NCI-H2171 (cell line): ENCODE measurements around the gene PSMB10.
"Not testable (repeated sequence)": the region's sequence is repeated elsewhere in the genome, so short reads cannot be mapped to it uniquely, and the experiment has no call there.

Experiments
- DNase-seq: peaks from one replicate; lab custom pipeline; 2025; lab: John Stamatoyannopoulos, UW

PSMB10 gene

DNA sequence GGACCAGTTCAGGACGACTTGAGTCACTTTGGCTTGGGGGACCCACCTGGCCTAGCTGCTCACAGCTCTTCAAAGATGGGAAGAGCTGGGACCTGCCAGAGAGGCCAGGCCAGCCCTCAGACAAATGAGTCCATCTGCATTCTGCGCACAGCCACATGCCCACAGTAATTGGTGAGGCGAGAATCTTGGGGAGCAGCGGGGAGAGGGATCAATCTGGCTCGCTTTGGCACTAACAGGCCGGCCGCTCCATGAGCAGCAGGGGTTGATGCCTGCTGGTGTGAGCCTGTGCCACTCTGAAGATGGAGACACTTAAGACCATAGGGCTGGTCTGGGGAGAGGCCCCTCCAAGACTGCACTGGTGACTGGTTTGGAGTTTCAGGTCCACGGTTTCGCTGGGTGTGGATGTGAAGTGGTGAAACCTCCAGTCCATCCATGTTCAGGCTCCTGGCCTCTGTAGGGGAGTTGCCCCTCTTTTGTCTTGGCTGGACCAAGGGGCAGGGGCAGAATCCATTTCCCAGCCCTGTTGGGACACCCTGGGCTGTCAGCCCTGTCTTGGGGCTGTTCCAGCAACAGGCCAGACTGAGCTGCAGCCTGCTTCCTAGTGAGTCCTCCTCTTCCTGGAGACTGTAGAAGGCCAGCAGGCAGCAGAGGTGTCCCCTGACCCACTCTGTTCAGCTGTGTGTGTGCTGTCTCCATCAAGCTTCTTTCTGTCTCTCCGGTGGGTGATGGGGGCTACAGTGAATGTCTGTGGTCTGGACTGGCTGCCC lies 12.3 kb downstream of the PSMB10 start:
- no peak for DNase-seq

DNA sequence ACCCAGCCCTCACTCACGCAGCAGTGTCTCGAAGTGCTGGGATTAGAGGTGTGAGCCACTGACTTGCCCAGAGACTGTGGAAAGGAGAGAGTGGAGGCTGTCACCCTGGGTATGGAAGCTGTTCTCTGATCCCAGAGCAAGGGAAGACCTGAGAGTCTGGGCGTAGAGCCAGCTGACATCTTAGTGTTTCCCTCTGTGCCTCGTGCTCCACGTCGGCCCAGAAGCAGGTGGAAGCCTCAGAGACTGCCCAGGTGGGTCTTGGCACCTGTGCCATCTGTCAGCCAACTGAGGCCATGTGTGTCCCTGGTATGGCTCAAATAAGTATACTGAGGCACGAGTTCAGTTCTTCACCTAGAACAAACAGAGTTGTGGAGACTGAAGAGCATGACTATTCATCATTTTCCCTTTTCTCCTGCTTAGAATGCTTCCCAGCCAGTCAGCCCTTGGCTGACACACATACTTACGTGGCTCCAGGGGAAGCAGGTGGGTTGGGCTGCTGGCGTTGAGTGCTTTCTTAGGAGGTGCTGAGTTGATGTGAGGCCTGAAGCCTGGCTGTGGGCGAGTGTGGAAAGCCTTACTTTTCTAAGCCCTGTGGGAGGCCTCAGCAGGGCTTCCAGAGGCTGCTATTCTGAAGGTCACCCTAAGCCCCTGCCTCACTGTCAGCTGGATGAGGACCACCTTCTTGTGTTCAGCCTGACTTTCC lies 13.1 kb downstream of the PSMB10 start:
- DNase-seq, result peak; percentile 81

DNA sequence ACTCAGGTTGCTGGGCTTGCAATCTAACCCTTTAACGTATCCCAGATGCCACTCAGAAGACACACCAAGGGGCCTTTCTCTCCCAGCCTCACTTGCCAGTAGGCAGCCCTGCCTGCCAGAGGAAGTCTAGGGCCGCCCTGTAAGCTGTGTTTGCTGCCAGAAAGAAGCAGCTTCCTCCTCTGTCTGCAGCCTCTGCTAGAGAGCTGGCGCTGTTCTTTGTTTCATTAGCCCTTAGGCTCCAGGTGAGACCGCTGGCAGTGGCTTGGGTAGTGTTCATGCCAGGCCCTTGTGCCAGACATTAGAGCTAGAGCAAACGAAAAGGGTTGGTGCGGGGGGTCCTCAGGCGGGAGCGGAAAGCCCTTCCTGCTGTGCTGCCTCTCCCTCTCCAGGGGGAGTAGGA lies 13.9 kb downstream of the PSMB10 start:
- no peak for DNase-seq

DNA sequence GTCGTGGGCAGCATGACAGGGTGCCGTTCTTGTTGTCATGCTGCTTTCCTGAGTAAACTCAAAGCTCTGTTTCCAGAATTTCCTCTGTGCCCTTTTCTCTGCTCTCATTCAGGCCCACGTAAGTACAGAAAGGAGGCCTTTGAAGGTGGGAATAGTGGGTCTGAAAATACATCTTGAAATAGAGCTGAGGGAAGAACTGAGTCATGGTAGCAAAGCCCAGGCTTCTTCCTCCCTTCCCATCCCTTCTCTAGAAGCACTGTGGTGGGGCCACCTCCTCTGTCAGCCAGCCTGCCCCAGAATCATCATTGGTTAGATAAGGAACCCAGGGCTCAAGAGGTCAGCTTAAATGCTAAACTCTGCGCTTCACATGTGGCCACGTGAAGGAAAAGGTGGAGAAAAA lies 14.4 kb downstream of the PSMB10 start:
- DNase-seq, result no peak

- DNase-seq, result no peak
Measured at GRCh38 chr16:67919622-67920221, 16.9 kb downstream of the PSMB10 start.

DNA sequence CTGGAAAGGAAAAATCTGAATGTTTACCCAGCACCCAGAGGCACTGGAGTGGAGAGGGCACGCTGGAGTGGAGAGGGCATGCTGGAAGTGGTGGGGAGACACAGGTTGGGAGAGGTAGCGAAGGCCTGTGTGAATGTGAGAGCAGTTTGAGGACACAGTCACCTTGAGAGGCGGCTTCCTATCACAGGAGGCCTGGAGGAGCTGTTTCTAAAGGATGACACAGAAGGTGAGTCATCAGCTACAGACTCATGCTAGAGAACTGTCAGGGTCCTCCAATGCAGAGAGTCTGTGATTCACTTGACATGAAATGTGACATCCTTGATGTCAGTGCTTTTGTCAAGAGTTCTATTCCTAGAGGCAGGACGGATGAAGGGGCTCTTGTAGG lies 18.8 kb downstream of the PSMB10 start:
- no peak for DNase-seq

DNA sequence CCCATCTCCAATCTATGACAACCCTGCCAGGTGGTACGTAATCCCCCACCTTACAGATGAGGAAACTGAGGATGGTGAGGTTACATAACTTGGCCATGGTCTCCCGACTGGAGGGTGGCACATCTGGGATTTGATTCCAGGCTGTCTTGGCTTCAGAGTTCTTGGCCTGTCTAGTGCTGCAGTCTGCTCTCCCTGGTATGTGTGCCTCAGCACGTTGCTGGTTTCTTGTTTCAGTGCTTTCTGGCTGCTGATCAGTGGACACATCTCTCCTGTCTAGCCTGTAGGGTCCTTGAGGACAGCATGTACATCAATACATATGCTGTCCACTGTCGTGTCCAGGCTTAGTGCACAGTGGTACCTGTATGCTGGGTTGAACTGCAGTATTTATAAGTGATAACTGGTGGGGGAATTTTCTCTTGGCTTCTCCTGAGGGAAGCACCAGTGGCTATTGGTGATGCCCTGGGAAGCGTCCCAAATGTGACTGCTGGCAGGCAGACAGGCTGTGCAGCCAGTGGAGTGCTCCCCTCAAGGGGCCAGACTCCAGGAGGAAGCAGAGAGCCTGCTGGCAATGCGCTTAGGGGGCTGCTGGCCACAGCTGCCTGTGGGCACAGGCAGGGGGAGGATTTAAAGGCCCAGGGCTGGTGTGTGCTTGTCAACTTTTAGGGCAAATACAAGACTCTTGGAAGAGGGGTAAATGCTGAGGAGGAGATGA lies 19.4 kb downstream of the PSMB10 start:
- DNase-seq, result no peak

- DNase-seq, result no peak
Measured at GRCh38 chr16:67915831-67916723, 20.6 kb downstream of the PSMB10 start.

DNA sequence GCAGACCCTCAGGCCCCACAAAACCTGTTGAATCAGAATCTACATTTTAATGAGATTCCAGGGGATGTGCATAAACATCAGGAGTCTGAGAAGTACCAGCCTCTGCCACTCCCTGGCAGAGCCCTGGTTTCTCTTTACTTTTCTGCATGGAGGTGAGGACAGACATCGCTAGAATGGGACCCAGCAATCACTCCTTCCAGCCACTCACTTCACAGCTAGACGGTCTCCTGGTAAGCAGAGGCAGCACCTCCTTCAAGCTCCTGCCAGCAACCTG lies 21.2 kb downstream of the PSMB10 start:
- DNase-seq, result not testable (repeated sequence)

DNA sequence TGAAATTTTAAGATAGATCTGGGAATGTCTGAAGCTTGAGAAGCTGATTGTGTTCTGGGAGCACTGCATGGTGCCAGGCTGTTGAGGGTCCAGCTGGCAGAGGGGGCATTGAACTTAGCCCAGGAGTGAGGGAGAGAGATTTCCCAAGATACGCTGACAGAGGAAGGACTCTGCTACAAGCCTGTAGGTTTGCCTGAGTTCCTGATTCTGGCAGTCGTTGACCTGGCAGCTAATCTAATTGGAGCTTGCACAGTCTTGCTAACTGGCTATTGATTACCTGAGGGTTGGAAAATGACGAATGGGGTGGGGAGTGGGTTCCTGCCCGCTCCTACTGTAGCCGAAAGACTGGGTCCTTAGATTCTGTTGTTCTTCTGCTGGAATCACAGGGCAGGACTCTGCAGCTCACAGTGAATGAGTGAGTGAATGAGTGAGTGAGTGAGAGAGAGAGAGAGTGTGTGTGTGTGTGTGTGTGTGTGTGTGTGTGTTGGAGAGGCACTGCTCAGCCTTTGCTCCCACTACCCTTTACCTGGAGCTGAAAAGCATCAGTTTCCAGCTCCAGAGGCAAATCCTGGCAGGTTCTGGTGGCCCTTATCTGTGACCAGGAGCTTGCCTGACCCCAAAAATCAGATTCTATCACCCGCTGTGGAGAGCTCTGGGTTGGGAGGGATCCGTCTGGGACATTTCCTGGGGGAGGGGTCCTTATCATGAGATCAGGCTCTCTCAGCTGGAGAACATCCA lies 21.7 kb downstream of the PSMB10 start:
- no peak for DNase-seq

GRCh38 chr16:67910158-67910557 lies 26.5 kb downstream of the PSMB10 start:
- peak; percentile 41 for DNase-seq

- no peak for DNase-seq
Measured at GRCh38 chr16:67909056-67909742, 27.5 kb downstream of the PSMB10 start.

DNA sequence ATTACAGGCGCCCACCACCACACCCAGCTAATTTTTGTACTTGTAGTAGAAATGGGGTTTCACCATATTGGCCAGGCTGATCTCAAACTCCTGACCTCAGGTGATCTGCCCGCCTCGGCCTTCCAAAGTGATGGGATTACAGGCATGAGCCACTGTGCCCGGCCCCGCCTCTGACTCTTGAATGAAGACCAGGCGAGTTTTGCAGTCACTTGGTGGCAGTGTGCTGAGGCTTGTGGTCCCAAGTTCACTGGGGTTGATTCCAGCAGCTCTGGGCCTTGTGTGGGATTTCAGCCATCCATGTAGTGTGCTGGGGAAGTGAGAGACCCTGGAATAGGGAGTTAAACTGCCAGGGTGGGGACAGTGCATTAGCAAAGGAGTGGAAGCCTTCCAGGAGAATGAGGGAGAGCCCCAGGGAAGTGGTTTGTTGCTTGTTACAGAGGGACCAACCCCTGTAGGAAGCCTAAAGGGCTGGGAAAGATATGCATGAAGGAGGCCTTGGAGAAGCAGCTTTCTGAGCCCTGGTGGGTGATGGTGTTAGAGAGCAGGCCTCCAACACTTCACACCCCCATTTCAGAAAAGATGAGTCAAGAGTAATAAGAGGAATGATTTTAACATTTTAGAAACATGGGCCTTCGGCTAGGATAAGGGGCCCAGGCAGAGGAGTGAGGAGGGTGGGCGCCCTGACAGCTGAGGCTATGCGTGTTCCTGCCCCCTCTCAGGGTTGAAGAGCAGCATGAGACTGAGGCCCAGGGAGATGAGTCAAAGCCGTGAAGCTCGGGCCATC lies 29.1 kb downstream of the PSMB10 start:
- no peak for DNase-seq

GRCh38 chr16:67902831-67903230 lies 33.8 kb downstream of the PSMB10 start:
- no peak for DNase-seq

DNA sequence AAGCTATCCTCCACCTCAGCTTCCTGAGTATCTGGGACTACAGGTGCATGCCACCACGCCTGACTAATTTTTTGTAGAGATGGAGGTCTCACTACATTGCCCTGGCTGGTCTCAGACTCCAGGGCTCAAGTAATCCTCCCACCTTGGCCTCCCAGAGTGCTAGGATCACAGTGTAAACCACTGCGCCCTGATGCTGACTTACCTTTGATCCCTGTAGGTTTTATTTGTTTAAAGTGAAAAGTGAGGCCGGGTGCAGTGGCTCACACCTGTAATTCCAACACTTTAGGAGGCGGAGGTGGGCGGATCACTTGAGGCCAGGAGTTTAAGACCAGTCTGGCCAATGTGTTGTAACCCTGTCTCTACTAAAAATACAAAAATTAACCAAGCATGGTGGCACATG lies 34.9 kb downstream of the PSMB10 start:
- no peak for DNase-seq

DNA sequence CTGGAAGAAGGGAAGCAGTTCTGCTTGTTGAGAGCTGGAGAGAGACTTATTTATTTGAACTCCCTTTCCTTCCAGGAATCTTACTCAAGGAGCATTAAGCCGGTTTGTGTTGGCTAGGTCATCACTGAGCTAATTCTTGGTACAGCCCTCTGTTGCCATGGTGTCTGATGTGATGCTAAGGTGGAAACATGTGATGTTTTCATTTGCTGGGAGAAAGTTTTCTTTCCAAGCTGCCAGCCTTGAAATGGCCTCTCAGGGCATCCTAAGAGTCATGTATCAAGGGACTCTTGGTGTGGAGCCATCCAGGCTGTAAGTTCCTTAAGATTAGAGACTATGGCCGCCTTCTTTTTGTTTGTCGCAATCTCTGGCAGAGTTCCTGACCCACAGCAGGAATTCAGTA lies 39.4 kb downstream of the PSMB10 start:
- DNase-seq, result no peak

DNA sequence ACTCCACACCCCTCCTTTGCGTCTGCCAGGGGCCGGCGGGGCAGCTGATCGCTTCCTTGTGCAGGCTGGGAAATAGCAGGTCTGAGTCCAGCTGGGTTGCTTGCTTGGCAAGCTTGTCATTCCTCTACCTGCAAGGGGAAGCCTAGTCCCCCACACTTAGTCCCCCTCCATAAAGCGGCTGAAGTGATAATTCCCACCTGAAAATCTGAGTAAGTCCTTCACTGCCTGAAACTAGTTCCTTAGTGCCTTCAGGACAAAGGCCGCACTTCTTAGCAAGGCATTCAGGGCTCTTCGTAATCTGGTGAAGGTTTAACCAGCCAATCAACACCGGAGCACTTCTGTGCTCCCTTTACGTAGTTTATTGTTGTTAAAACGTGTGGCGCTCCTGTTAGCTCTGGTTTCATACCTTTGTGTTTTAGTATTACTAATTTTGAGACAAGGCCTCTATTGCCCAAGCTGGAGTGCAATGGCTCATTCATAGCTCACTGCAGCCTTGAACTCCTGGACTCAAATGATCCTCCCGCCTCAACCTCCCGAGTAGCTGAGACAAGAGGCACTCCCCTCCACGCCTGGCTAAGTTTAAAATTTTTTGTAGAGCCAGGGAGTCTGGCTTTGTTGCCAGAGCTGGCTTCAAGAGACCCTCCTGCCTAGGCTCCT lies 42.8 kb downstream of the PSMB10 start:
- DNase-seq, result no peak

GRCh38 chr16:67892899-67893742 lies 43.5 kb downstream of the PSMB10 start, which contains the start of gene PSKH1:
PSKH1 (plus strand) TSS chr16:67893254; CDS start chr16:67908750, 15,496 bp downstream.
- DNase-seq, result peak; percentile 95
